Progenitor cell of endocrine pancreas (in vitro differentiated cells): ENCODE results near the gene AK4. TPM values are rescaled to one million over a fixed set of nuclear protein-coding genes. Genes with fewer than 3 reads are reported as not detected.
"Not testable (repeated sequence)": the region's sequence is repeated elsewhere in the genome, so short reads cannot be mapped to it uniquely, and the experiment has no call there.

ENCODE experiments used
- DNase-seq: peaks from one replicate; pipeline ENCODE4 v3.0.0; 2021; ENCODE audit warnings: low spot score; ENCODE audit not compliant: unreplicated experiment
- H3K27ac Mint-ChIP-seq: 2 replicates; pipeline ENCODE4 v1.8.0; 2021; ENCODE audit warnings: mild to moderate bottlenecking, moderate library complexity, mixed read lengths
- H3K27me3 Mint-ChIP-seq: 2 replicates; pipeline ENCODE4 v1.8.0; 2021; ENCODE audit warnings: mixed read lengths
- H3K36me3 Mint-ChIP-seq: 2 replicates; pipeline ENCODE4 v1.8.0; 2022; ENCODE audit warnings: mixed read lengths; ENCODE audit not compliant: insufficient read depth
- H3K4me1 Mint-ChIP-seq: 2 replicates; pipeline ENCODE4 v1.8.0; 2021; ENCODE audit warnings: low read depth, mixed read lengths
- H3K4me3 Mint-ChIP-seq: 2 replicates; pipeline ENCODE4 v1.8.0; 2021; ENCODE audit warnings: low read depth, mild to moderate bottlenecking, moderate library complexity, mixed read lengths
- H3K9me3 Mint-ChIP-seq: 2 replicates; pipeline ENCODE4 v1.8.0; 2021; ENCODE audit warnings: low read depth, mixed read lengths
- total RNA-seq: library from RNA; stranded (reverse); gene quantifications from 2 replicates; pipeline ENCODE4 v1.2.1, GENCODE V29; 2021
- TF ChIP-seq, protein P1 (sequence below): fragments of 200-600 bp; sonication (generic); IDR thresholded peaks from one replicate; pipeline ENCODE4 v1.5.0; 2021; ENCODE audit warnings: antibody characterized with exemption, mild to moderate bottlenecking; ENCODE audit not compliant: unreplicated experiment

The AK4 gene
- total RNA-seq, 1 donor from 2014 or later, result 12.6 TPM

DNA sequence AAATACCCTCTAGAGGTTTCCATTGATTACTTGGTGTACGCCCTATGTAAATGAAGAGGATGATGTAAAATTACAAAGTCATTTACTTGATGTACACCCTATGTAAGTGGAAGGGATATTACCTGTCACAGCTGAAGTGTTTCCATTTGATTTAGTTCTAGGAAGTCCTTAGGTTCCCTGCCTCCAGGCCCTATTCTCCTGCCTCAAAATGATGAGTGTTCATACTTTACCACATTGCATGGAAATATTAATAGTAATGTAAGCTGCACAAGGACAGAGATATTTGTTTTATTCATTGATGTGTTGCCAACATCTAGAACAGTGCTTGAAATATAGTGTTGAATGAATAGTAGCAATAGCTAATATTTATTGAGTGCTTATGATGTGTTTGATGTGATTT, 9.5 kb upstream of the AK4 start:
- Mint-ChIP-seq H3K36me3 (peaks cover 1% of the 10 kb centered on the region), H3K4me1 (peaks cover 16% of the 10 kb centered on the region), H3K27me3 (peaks cover 3% of the 10 kb centered on the region), H3K9me3 (no peaks in the 10 kb centered on the region), H3K27ac (no peak overlapping the region), H3K4me3 (no peak overlapping the region)
- no peak for DNase-seq
- TF ChIP-seq, protein P1, sequence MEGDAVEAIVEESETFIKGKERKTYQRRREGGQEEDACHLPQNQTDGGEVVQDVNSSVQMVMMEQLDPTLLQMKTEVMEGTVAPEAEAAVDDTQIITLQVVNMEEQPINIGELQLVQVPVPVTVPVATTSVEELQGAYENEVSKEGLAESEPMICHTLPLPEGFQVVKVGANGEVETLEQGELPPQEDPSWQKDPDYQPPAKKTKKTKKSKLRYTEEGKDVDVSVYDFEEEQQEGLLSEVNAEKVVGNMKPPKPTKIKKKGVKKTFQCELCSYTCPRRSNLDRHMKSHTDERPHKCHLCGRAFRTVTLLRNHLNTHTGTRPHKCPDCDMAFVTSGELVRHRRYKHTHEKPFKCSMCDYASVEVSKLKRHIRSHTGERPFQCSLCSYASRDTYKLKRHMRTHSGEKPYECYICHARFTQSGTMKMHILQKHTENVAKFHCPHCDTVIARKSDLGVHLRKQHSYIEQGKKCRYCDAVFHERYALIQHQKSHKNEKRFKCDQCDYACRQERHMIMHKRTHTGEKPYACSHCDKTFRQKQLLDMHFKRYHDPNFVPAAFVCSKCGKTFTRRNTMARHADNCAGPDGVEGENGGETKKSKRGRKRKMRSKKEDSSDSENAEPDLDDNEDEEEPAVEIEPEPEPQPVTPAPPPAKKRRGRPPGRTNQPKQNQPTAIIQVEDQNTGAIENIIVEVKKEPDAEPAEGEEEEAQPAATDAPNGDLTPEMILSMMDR, result no peak

DNA sequence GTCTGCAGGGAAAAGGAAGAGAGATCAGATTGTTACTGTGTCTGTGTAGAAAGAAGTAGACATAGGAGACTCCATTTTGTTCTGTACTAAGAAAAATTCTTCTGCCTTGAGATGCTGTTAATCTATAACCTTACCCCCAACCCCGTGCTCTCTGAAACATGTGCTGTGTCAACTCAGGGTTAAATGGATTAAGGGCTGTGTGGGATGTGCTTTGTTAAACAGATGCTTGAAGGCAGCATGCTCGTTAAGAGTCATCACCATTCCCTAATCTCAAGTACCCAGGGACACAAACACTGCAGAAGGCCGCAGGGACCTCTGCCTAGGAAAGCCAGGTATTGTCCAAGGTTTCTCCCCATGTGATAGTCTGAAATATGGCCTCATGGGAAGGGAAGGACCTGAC, 8.2 kb upstream of the AK4 start:
- not testable (repeated sequence) for H3K36me3 Mint-ChIP-seq, H3K27ac Mint-ChIP-seq, DNase-seq, H3K27me3 Mint-ChIP-seq, H3K4me3 Mint-ChIP-seq, H3K9me3 Mint-ChIP-seq
- H3K4me1 Mint-ChIP-seq, result peaks cover 18% of the 10 kb centered on the region

DNA sequence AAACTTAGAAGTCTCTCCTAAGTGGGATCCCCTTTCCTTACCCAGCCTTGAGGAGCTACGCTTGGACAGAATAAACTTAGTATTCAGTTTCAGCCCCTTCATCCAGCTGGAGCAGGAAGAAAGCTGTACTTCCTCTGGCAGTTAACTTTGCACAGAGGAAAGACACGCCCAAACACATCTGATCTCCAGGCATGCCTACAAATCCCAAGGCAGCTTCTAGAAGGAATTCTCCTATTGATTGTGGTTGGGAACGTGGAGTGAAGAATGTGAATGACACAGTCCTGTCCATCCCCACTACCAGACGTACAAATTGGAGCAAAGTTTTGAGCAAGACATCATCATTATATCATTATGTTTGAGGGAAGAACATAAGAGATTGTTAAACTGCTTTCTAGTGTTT, 6.6 kb upstream of the AK4 start:
- TF ChIP-seq, protein P1, result no peak
- Mint-ChIP-seq H3K27me3 (peaks cover 21% of the 10 kb centered on the region), H3K4me3 (no peak overlapping the region), H3K9me3 (no peaks in the 10 kb centered on the region), H3K27ac (no peak overlapping the region), H3K36me3 (peaks cover 1% of the 10 kb centered on the region), H3K4me1 (peaks cover 21% of the 10 kb centered on the region)
- DNase-seq, result no peak

DNA sequence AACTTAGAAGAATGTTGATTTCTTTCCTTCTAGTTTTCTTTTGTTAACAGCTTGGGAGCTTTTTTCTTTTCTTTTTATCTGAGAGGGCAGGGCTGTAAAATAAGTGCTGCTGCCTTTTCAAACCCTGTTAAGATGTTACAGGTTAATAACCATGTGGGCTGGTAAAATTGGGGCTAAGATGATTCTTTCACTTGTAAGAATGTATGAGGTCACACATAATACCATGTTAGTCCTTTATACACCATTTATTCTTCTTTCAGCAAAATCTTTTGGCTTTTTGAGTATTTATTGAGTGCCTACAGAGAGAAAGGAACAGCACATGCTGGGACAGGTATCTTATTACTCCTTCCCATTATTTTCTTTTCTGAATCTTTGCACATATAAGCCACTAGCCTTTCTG, 6.1 kb upstream of the AK4 start:
- no peaks in the 10 kb centered on the region for H3K9me3 Mint-ChIP-seq
- TF ChIP-seq, protein P1, result no peak
- H3K27ac Mint-ChIP-seq, result no peak overlapping the region
- H3K27me3 Mint-ChIP-seq, result peaks cover 26% of the 10 kb centered on the region
- H3K36me3 Mint-ChIP-seq, result peaks cover 1% of the 10 kb centered on the region
- peaks cover 21% of the 10 kb centered on the region for H3K4me1 Mint-ChIP-seq
- DNase-seq, result no peak
- no peak overlapping the region for H3K4me3 Mint-ChIP-seq

DNA sequence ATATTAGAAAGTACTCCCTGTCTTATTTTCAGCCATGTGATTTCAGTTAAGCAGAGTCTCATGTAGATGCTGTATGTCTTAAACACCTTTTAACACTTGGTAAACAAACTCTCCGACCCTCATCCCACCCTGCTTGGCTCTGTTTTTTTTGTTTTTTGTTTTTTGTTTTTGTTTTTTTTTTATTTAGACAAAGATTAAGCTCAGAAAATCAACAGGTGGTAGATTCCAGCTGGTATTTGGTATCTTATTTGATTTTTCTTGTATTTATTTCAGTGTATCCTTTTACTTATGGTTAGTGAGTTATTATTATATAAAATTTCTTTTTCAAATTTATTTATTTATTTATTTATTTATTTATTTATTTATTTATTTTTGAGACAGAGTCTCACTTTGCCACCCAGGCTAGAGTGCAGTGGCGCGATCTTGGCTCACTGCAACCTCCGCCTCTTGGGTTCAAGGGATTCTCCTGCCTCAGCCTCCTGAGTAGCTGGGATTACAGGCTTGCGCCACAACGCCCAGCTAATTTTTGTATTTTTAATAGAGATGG, 4.8 kb upstream of the AK4 start:
- not testable (repeated sequence) for DNase-seq, H3K9me3 Mint-ChIP-seq, H3K27ac Mint-ChIP-seq, H3K36me3 Mint-ChIP-seq, H3K4me3 Mint-ChIP-seq
- peaks cover 27% of the 10 kb centered on the region for H3K27me3 Mint-ChIP-seq
- peaks cover 21% of the 10 kb centered on the region for H3K4me1 Mint-ChIP-seq

DNA sequence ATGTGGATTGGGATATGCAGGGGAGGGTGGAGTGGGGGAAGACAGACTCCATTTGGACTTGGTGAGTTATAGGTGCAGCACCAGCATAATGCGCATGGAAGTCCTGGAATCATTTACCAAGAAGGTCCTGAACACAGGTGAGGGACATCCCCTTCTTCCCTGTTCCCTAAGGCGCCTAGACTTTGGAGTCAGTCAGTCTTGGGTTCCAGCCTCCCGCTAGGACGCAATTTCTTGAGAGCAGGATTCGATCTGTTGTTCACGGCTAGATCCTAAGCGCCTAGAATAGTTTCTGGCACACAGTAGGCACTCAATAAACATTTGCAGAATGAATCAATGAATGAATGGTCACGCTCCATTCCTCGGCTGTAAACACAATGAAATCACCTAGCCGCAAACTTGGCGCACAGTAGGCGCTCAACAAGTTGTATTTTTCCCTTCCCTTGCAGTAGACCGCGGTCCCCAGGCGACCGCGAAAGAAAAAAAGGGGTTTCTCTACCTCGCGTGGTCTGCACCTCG, 1.0 kb upstream of the AK4 start:
- TF ChIP-seq, protein P1, result no peak
- H3K27ac Mint-ChIP-seq, result no peak overlapping the region
- H3K27me3 Mint-ChIP-seq, result peaks cover 37% of the 10 kb centered on the region
- H3K4me1 Mint-ChIP-seq, result peaks cover 23% of the 10 kb centered on the region
- H3K4me3 Mint-ChIP-seq, result peak overlapping the region; percentile 63
- no peaks in the 10 kb centered on the region for H3K36me3 Mint-ChIP-seq
- no peak for DNase-seq
- H3K9me3 Mint-ChIP-seq, result no peaks in the 10 kb centered on the region
